Activated T-helper 1 cell treated with Interleukin-2 at 50 U/mL for 16 hours (primary cell): ENCODE measurements around the gene ARL15.

Experiments used
- DNase-seq: peaks from one replicate; pipeline ENCODE4 v3.0.0-alpha.2; 2020; ENCODE audit warnings: low read depth

The ARL15 gene

DNA sequence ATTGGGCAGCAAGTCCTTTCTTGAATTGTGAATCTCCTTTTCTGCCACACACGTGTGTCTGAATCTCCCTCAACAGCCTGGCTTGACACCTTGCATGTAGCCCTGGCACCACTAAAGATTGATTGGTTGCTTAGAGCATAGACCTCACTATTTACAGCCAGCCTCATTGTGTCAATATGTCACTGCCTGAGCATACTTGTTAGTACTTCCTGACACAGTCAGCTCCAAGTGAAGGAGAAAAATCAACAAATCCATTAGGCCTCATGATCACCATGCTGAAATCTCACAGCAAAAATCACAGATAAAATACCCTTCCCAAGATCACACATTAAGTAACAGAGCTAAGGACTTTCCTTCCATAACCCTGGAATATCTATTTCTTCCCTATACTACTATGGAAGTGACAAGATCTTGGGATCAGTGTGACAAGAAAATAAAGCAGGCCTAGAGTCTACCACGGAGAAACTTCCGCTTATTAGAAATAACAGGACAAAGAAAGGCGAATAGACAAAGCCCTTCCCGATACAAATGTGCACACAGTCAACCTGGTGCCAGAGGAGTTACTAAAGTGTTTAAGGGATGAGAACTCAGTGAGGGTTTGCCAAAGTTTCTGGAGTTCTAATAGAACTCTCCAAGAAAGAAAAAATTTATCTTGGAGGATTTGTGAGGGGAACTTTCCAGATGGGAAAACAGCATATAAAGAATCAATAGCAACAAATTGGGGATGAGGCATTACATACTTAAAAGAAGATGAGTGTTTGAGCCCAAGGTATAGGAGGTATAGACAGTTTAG is 5.6 kb upstream of the ARL15 start:
- DNase-seq, result no peak

DNA sequence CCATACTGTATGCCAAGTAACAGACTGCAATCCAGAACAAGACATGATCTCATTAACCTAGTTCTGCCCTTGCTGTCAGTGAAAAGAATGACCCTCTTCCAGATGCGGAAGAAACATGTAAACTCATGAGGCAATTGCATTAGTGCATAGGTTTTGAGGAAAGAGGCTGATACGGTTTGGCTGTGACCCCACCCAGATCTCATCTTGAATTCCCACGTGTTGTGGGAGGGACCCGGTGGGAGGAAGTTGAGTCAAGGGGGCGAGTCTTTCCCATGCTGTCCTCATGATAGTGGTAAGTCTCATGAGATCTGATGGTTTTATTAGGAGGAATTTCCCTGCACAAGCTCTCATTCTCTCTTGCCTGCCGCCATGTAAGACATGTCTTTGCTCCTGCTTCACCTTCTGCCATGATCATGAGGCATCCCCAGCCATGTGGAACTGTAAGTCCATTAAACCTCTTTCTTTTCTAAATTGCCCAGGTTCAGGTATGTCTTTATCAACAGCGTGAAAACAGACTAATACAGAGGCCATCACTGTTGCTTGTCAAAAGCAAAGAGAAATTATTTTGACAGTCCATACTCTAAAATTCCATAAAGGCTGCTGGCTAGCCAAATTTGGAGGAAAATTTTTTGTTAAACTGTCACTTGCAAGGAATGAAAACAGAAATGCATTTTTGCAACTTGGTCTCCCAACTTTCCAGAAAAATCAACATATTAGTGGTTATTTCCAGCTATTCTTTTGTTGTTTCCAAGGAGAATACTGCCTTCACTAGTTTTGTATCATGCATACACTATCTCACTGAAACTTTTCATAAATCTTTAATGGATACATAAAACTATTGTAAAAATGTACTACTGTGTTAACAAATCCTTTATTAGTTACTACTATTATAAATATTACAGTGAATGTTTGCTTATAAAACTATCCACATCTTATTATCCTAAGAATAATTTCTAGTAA is 3.2 kb upstream of the ARL15 start:
- no peak for DNase-seq

DNA sequence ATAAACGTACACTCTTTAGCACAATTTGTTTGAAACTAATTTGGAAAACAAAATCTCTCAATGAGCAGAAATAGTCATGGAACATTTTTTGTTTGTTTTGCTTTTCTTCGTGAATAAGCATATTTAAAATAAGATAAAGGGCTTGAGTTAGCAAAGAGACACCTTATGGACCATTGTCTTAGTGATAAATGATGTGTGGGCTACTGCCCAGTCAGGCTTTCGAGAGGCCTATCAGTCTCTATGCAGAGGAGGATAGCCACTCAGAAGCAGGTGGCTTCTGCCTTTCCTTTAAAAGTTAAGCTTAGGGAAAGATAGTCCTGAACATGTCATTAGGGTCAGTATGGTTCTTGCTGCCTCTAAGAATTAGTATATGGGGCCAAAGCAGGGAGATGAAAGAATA is 2.1 kb upstream of the ARL15 start:
- no peak for DNase-seq

DNA sequence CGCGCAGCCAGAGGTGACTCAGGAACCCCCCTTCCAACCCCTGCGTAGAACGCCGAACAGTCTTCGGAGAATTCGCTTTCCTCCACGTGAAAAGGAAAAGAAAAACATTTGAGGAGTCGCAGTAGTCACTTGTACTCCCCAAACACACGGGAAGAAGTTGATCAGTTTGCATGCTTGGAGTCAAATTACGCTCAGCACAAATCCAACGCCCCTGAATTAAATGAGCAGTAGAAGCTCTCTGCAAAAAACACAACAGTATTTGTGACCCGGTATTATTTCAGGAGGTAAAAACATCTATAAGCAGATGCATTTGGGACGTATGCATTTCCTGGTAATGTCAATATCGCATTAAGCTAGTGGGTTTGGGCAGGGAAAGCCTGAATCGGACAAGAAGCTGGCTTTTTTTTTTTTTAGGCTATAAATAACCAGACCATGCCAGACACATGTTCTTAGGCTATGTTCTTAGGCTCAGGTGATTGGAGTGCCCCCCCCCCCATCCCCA is 854 bp upstream of the ARL15 start:
- DNase-seq, result no peak

DNA sequence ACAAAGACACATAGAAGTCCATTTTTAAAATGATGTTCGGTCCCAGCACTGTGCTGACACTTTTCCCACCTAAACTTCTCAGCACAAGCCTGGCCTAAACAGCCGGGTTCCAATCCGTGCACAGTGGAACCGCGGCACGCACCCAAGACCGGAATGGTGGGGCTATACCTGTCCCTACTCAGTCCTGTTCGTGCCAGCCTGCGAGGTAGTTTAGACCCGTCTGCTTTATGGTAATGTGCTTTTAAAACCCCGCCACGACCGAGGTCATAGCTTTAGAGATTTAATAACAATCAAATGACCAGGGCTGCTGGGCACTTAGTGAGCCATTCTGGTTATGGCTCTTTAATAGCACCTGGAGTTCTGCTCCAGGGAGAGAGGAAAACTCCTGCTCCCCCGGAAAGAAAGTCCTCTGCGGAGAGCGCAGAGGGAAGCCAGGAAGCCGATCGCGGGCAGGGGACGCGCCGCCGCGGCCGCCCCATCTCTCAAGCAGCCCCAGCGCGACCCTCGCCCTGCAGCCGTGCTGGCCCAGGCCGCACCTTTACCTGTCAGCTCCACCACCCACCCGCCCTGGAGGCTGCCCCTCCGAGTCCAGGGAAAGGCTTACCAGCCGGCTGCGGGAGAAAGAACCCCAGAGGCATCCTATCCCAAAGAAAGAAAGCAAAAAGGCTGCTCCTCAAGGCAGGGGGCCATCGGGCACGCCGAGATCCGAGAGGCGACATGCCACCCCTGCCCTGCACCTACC is 511 bp downstream of the ARL15 start:
- DNase-seq, result peak; percentile 13

DNA sequence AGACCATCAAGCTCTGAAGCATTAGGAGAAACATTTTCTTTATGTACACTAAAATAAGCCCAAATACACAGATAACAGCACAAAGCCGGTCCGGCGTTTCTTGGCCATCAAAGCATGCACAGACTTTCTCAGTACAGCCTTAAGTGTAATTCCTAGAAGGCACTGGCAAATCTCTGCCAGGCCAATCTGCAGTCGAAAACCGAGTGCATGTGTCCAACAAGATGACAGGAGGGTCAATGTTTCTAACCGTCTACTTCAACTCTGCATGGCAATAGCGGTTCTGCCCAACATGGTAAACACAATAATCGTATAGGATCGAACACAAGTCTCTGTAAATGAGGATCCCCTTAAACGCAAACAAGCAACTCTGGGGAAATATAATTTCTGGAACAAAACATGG is 1.1 kb downstream of the ARL15 start:
- DNase-seq, result no peak

DNA sequence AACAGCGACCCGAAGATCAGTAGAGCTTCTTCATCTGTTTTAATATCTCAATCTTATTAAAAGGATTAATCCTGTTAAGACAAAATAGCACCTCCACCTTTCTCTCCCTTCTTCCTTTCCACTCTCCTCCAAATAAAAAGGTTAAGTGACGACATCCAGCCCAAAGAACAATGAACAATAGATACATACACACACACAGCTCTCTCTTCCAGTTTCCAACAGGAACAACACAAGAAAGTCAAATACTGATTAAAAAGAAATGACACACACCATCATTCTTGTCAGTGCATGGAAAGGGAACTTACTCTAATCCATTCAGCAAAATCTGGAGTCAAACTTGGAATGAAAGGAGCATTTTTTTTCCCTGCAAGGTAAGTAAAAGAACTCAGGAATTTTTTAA is 2.8 kb downstream of the ARL15 start:
- DNase-seq, result no peak

DNA sequence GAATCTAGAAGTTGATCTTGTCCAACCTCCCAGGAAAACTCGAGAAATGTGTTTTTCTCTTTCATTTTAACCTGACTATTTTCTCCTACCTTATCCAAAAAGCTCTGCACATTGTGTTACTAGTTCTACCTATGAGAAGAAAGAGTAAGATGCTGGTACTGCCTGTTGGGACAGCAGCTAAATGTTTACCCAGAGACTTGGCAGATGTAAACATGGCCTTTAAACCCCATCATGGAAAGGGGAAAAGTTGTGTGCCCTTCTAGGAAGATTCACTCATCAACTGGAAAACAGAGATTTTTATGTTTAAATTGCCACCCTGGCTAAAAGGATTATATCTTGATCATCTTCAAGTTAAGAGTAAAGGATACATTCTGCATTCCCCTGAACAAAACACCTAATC is 3.5 kb downstream of the ARL15 start:
- no peak for DNase-seq

DNA sequence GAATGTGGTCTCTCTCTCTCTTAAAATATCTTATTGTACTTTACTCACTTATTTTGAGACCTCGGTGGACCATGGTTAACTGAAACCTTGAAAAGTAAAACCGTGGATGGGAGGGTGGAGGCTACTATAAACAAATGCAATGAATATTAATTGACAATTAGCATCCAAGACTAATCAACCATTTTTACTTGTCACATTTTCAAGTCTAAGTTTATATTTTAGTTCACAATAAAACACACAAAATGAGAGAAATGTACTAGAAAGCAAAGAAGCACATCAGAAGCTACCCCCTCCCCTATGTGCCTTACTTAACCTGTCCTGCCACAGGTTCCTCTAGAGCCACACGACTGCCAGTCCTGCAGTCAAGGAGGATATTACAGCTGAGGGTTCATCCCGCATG is 4.6 kb downstream of the ARL15 start:
- DNase-seq, result no peak

DNA sequence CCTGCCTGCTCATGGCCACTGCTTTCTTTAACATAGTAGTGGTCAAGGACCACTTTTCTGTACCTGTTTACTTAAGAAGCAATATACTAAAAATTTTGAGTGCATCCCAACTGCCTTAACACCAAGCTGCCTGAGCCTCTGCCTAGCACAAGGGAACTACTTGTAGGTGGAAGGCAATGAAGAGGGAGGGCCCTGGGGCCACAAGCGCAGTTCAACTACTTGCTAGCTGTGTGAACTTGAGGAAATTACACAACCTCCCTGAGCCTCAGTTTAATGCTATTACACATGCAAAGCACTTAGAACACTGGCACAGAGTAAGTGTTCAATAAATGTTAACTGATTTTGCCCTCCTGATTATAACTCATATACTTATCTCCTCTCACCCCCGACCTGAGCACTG is 6.3 kb downstream of the ARL15 start:
- DNase-seq, result no peak

DNA sequence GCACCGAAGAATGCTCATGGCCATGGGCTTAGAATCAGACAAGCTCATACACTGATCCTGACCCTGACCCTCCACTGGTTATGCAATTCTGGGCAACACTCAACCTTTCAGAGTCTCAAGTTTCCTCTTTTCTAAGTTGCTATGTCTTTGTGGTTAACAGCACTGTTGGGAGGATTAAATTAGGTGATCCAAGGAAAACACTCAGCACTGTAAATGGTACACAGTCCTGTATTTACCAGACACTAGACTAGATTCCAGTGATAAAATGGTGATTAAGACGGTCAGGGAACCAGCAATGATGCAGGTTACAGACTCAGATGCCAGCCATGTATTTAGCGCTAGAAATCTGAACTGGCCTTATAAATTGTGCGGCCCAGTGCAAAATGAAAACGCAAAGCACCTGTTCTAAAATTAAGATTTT is 8.1 kb downstream of the ARL15 start:
- DNase-seq, result no peak

DNA sequence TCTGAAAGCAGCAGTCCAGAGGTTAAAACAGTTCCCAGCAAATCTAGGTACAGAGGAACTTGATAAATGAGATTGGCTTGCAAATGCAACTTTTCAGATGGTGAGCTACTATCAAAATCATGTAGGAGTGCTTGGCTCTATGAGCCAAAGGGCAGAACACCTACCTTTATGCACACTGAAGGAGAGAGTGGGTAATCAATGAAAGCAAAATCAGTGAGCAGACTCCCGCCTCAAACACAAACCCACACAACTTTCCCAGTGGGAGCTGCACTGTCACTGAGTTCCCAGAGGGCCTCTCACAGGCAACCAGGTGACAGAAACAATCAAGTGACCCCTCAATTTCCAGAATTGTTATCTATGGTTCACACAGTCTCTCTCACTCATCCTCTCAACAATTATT is 8.5 kb downstream of the ARL15 start:
- DNase-seq, result no peak

DNA sequence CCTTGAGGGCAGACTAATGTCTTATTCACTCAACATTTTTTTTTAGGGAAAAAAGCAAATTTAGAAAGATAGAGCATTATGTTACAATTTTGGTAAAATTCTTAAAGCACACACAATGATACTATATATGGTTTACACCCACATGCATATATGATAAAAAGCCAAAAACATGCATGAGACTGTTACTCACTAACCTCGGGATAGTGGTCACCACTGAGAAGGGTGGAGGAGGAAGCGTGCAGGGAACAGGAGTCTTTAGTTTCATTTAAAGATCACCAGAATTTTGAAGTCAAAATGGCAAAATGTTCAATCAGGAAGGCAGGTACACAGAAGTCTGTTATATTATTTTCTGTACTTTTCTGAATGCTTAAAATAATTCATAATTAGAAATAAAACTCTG is 9.2 kb downstream of the ARL15 start:
- DNase-seq, result no peak

DNA sequence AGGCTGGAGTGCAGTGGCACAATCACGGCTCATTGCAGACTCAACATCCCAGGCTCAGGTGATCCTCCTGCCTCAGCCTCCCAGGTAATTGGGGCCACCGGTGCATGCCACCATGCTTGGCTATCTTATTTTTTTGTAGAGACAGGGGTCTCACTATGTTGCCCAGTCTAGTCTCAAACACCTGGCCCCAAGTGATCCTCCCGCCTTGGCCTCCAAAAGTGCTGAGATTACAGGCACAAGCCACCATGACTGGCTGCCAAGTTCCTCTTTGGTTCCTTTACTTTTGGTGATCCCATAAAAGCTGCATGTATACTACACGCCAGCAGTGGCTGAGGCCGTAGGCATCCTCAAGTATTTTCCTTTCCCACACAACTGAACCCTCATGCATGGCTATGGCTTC is 11.4 kb downstream of the ARL15 start:
- no peak for DNase-seq

DNA sequence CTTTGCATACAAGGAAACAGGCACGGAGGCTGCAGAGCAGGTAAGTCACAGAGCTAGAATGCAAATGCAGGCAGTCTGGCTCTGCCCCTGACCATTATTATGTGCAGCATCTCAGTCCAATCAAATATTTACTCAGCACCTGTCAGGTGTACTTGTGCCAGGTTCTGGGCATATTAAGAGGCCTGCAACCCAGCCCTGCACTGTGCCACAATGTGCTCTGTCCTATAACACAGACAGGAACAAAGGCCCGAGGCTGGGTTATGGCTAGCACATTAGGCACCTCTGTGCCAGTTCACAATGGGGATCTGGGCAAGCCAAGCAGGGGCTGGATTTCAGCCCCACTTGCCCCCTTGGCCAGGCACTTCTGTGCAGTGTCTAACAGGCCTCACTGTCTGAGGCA is 14.0 kb downstream of the ARL15 start:
- no peak for DNase-seq

DNA sequence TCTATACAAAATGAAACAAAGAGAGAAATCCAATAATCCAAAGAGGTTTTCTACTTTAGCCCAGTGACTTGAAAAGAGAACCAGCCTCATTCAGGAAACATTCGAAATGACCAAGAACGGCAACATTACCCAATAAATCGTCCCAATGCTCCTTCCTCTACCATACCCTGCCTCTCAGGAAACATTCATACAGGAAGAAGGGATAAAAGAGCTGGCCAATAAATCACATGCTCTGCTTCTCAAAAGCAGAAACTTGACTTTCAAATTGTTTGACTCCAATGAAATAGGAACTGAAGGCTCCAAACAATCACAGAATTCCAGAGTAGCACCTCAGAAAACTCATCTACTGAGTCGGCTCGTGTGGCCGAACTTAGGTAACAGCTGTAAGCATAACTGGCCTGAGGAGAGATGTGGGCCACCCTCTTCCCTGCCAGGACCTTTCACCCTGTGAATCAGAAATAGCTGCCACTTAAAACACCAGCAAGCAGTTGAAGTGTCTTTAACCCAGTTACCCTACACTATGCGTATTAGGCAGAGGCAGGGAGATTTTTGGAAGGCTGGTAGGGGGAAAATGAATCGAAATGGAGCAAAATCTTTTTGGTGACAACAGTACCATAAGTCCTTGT is 14.6 kb downstream of the ARL15 start:
- DNase-seq, result no peak

DNA sequence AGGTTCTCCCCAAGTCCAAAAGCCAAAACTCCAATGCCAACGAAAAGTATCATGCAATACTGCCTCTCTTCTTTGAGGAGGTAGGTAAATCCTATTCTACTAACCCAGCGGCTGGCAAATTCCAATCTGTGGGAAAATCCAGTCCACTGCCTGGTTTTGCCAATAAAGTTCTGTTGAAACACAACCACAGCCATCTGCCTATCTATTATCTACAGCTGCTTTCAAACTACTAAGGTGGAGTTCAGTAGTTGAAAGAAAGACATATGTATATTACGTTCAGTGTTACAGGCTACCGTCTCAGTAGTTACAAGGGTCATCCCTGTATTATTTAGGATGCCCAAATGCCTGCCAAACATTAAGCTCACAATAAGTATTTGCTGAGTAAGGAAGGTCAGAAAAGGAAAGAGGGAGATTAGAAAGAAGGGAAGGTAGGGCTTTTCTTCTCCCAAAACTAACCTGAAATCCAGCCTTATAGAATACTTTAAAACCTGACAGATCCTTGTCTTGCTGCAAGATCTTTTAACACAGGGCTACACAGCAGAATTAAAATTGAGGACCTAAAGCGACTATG is 16.2 kb downstream of the ARL15 start:
- no peak for DNase-seq

DNA sequence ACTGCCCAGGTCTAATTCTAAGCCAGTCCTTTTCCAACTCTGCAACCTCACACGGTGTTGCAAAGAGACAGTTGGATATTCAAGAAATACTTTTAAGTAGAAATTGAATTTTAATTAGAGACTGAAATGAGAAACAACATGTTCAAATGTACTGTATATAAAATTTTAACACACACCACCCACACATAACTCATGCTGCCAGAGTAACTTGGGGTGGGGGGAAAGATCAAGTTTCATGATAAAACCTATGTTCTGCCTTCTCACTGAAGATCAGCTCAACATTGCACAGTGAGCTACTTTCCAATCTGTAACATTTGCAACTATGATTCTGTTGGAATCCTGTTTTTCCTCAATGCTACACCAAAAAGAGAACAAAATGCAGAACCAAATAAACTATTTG is 17.5 kb downstream of the ARL15 start:
- no peak for DNase-seq

DNA sequence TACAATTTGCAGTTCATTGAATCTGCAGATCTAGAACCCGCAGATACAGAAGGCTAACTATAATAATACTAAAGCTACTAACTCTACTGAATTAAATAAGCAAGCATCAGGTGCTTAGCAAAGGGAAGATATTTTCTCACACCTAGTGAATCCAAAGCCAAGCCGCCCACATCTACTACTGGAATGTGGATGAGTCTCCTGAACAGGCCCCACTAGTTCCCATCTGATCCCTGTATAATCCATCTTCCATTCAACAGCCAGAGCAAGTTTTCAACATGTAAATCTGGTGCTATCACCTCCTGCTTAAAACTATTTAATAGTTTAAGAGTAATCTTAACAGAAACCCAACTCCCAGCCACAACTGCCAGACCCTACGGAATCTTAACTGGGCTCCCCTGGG is 18.9 kb downstream of the ARL15 start:
- DNase-seq, result no peak

DNA sequence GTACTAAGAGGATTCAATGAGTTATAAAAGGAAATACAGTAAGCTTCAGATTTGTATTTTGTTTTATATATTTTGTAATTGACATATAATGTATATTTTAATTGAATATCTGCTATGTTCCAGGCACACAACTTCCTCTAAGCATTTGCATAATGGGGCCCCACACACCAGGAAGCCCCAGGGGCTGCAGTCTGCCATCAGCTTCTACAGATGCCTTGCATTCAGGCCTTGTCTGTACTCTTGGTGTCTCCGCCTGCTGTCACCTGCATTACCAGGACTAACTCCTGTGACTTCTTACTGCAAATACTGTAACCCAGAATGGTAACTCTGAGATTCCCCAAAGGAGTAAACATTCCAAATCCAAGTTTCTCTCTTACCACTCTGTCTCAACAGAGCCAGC is 20.6 kb downstream of the ARL15 start:
- no peak for DNase-seq

DNA sequence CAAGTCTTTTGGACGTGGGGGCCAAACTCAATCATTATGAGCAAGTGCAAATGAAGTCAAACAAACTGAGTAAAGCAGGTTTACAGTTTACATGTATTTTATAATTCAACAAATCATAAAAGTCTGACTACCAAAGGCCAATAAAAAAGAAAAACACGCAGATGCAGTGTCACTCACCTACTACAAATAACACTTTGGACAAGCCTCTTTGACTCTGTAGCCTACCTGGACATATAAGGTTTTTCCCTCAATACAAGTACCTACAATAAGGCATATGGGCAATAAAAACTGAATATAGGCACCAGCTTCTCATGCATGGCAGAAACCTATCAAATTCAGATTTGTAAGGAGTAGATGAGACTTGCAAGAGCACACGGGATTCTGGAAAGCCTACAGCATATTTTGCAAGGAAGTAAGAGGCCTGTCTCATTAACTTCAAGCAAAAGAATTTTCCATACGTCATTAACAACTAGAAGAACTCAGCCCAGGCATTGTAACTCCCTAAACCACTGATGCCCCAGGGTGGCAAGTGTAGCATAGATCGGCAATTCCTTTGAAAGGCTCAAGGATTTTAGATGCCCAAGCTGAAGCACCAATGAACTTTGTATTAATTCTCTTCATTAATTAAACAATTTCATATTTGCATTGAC is 21.7 kb downstream of the ARL15 start:
- DNase-seq, result no peak
